Activated naive CD4-positive, alpha-beta T cell treated with anti-CD3 and anti-CD28 coated beads, Interleukin-2, amount 50 U/mL, for 72 hours (primary cell): ENCODE data around the gene PGM1. TPM values are rescaled to one million over a fixed set of nuclear protein-coding genes. Genes with fewer than 3 reads are reported as not detected.

Source experiments
- ATAC-seq, 2 donors: fragments of 150-1000 bp; cut with Tn5 transposase; 2 replicates each; pipeline ENCODE4 v1.10.0; 2021; ENCODE audit warnings: mild to moderate bottlenecking in 2 of 2, moderate library complexity in 2 of 2
- DNase-seq, 2 donors: peaks; one replicate each; pipeline ENCODE4 v3.0.0; 2021 to 2022; ENCODE audit warnings: low spot score in 2 of 2
- H3K27ac Mint-ChIP-seq, 2 donors: one replicate each; pipeline ENCODE4 v1.8.0; 2022; ENCODE audit warnings: mild to moderate bottlenecking in 2 of 2, mixed read lengths in 2 of 2
- H3K36me3 Mint-ChIP-seq, 2 donors: one replicate each; pipeline ENCODE4 v1.8.0; 2022; ENCODE audit warnings: mixed read lengths in 2 of 2
- H3K9me3 Mint-ChIP-seq, 2 donors: one replicate each; pipeline ENCODE4 v1.8.0; 2022; ENCODE audit warnings: mixed read lengths in 2 of 2
- total RNA-seq, 2 donors: library from RNA; stranded (reverse); gene quantifications; one replicate each; pipeline ENCODE4 v1.2.3, GENCODE V29; 2022

The PGM1 gene
- total RNA-seq, 2 donors from 2014 or later = 14.0 to 52.1 TPM

DNA sequence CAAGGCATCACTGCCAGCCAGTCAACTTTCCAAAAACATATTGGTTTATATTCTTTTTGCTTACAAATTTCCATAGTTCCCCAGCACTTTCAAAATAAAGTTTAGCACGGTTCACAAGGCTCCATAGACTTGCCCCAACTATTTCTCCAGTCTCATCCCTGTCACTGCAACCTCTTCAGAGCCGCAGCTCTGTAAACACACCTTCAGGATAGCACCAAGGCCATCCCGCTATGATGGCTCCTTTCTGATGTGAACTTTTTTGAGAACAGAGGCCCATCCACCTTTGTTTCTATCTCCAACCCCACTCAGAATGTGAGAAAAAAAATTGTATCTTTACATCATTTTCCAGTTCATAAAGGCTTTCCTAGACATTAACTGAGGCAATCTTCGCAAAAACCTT, 26.3 kb downstream of the PGM1 start:
- Mint-ChIP-seq H3K36me3 (peaks cover 0 to 5% of the 10 kb centered on the region in 2 donors), H3K27ac (no peak overlapping the region), H3K9me3 (no peaks in the 10 kb centered on the region)
- ATAC-seq (no peak), DNase-seq (no peak)

DNA sequence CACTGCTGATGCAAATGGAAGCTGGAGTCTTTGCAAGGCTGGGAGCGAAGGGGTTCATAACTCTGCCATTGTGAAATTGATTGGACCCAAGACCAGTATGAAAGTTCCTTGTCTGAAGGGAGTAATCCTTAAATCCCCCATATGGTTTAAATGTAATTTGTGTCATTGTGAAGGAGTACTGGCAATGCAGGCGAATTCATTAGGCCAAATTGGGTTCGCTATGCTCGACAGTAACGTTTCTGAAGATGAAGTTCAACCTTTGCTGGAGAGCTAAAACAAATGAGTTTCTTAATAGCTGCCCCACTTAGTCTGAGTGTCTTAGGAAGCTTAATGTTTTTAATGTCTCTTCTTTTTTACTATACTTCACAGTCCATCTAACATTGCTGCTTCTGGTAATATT, 27.5 kb downstream of the PGM1 start:
- Mint-ChIP-seq H3K9me3 (no peaks in the 10 kb centered on the region), H3K36me3 (peaks cover 0 to 5% of the 10 kb centered on the region in 2 donors), H3K27ac (no peak overlapping the region)
- DNase-seq = no peak
- ATAC-seq = no peak

- DNase-seq = no peak
- no peak for ATAC-seq
These were observed 27.9 kb downstream of the PGM1 start for GRCh38 chr1:63621075-63621474.

GRCh38 chr1:63621698-63622097, 28.5 kb downstream of the PGM1 start:
- H3K36me3 Mint-ChIP-seq = peaks cover 0 to 5% of the 10 kb centered on the region in 2 donors

More at GRCh38 chr1:63621075-63621474, 27.9 kb downstream of the PGM1 start:
- peaks cover 0 to 5% of the 10 kb centered on the region in 2 donors for H3K36me3 Mint-ChIP-seq
- H3K9me3 Mint-ChIP-seq = no peaks in the 10 kb centered on the region
- H3K27ac Mint-ChIP-seq = no peak overlapping the region

DNA sequence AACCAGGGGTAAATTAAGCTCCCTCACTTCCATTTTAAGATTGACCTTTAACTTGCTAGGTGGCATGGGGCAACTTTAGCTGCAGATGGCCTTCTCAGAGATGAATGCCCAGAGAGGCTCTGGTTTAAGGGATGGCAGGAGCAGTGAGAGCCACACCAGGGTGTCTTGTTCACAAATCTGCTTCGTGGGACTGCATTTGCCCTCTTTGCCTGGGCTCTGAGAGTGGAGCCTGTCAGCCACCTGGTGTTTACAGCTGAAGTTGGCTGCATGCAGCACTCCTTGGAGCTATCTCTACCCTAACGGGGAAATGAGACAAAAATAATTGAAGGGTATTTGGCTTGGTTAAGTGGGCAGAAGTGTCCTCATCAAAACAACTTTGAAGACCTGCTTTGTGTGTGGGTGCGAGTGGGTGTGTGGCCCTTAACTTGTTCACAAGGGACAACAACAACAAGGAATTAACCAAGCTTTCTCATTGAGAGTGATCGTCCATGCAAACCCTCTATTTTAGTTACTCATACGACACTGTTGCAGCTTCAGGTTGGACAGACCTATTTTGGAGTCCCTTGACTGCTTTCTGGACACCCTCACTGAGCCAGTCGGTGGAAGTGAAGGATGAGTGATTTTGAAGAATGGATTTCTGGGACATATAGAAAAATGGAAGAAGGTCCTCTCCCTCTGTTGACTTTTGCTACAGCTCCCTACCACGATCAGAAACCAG, 29.8 kb downstream of the PGM1 start:
- DNase-seq = no peak
- Mint-ChIP-seq H3K27ac (no peak overlapping the region), H3K36me3 (peaks cover 0 to 5% of the 10 kb centered on the region in 2 donors), H3K9me3 (no peaks in the 10 kb centered on the region)
- no peak for ATAC-seq

More at GRCh38 chr1:63621698-63622097, 28.5 kb downstream of the PGM1 start:
- H3K9me3 Mint-ChIP-seq = no peaks in the 10 kb centered on the region
- DNase-seq (no peak), ATAC-seq (no peak)
- no peak overlapping the region for H3K27ac Mint-ChIP-seq

DNA sequence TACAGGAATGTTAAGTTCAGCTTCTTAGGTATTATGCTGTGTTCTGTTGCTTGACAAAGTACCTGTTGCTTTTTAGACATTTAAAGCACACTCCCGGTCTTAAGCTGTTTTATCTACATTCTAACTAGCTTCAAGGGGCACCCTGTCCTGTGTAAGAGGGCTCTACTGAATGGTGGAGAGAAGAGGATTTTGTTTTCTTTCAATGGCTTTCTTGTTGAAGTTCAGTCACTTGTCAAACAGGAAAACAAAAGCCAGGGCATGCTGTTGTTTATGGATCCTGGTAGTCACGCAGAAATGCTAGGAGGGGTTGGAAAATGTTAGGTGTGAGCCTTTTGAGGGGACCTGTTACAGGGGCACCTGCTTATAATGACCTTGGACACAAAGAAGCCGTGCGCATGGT, 30.7 kb downstream of the PGM1 start:
- peaks cover 0 to 5% of the 10 kb centered on the region in 2 donors for H3K36me3 Mint-ChIP-seq
- DNase-seq (no peak), ATAC-seq (no peak)
- no peak overlapping the region for H3K27ac Mint-ChIP-seq
- H3K9me3 Mint-ChIP-seq = no peaks in the 10 kb centered on the region

GRCh38 chr1:63624911-63625310, 31.7 kb downstream of the PGM1 start:
- ATAC-seq = no peak
- Mint-ChIP-seq H3K36me3 (peaks cover 0 to 5% of the 10 kb centered on the region in 2 donors), H3K27ac (no peak overlapping the region), H3K9me3 (no peaks in the 10 kb centered on the region)
- DNase-seq = no peak

- ATAC-seq (no peak), DNase-seq (no peak)
- Mint-ChIP-seq H3K27ac (no peak overlapping the region), H3K36me3 (peaks cover 0 to under 1% of the 10 kb centered on the region in 2 donors), H3K9me3 (no peaks in the 10 kb centered on the region)
These were observed 33.0 kb downstream of the PGM1 start for GRCh38 chr1:63626222-63626621.

DNA sequence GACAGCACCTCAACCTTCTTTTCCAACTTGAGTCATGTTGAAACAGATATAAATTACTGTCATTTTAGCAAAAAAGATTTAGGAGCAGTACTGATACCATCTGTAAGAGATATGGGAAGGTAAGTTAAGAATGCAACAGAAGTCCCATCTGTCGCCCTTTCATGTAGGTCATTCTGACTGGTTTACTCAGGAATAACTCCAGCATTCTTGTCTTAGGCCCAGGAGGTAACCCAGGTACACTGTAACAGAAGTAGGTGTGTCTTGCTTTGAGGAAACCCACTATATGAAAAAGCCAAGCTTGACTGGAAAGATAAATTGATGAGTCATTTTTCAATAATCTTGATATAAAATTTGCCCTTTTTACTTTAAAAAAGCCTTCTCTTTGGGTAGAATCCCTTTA, 35.4 kb downstream of the PGM1 start:
- no peak for ATAC-seq
- no peak for DNase-seq
- peaks cover 8 to 9% of the 10 kb centered on the region in 2 donors for H3K36me3 Mint-ChIP-seq
- H3K27ac Mint-ChIP-seq = peak overlapping the region in 1 of 2 donors; percentile 19
- H3K9me3 Mint-ChIP-seq = no peaks in the 10 kb centered on the region

DNA sequence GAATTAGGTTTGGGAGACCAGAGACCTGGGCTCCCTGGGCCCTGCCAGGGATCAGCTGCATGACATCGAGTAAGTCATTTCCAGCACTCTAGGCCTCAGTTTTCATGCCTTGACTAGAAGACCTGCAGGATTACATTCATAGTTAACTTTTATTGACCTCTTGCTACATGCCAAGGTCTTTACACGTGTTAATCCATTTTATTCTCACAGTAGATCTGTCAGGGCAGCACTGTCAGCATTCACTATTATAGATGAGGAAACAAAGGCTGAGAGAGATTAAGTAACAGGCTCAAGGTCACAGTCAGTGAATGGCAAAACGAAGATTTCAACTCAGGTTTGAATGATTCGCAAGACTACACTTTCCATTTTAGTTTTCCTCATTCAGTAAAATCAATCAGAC, 37.0 kb downstream of the PGM1 start:
- ATAC-seq (no peak), DNase-seq (no peak)
- H3K9me3 Mint-ChIP-seq = no peaks in the 10 kb centered on the region
- peaks cover 8 to 16% of the 10 kb centered on the region in 2 donors for H3K36me3 Mint-ChIP-seq
- H3K27ac Mint-ChIP-seq = no peak overlapping the region

- peaks cover 8 to 16% of the 10 kb centered on the region in 2 donors for H3K36me3 Mint-ChIP-seq
- H3K27ac Mint-ChIP-seq = no peak overlapping the region
These were observed 37.5 kb downstream of the PGM1 start for GRCh38 chr1:63630666-63631065.

GRCh38 chr1:63632110-63632509, 38.9 kb downstream of the PGM1 start:
- no peaks in the 10 kb centered on the region for H3K9me3 Mint-ChIP-seq
- peak overlapping the region in 1 of 2 donors; percentile 22 for H3K27ac Mint-ChIP-seq
- peaks cover 16 to 23% of the 10 kb centered on the region in 2 donors for H3K36me3 Mint-ChIP-seq
- DNase-seq = no peak
- peak; percentile 24 to 55 for ATAC-seq

More at GRCh38 chr1:63630666-63631065, 37.5 kb downstream of the PGM1 start:
- ATAC-seq = no peak
- no peak for DNase-seq
- H3K9me3 Mint-ChIP-seq = no peaks in the 10 kb centered on the region

DNA sequence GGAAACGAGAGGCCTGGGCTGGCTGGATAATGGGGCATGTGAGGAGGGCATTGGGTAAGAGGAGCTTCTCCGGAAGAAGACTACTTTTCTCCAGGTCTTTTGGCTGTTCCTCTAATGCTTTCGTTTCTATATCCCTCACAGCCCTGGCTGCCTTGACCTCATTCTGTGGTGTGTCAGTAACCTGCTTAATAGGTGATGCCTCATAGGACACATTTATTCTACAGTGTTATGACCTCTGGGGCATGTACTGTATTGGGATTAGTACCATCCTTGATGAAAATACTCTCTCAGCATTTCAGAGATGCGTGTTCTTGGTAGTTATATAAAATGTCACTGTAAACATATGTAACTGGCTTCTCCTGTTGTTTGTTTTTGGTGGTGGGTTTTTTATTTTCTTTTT, 40.1 kb downstream of the PGM1 start:
- no peak for ATAC-seq
- Mint-ChIP-seq H3K9me3 (no peaks in the 10 kb centered on the region), H3K27ac (no peak overlapping the region), H3K36me3 (peaks cover 26 to 34% of the 10 kb centered on the region in 2 donors)
- DNase-seq = no peak

DNA sequence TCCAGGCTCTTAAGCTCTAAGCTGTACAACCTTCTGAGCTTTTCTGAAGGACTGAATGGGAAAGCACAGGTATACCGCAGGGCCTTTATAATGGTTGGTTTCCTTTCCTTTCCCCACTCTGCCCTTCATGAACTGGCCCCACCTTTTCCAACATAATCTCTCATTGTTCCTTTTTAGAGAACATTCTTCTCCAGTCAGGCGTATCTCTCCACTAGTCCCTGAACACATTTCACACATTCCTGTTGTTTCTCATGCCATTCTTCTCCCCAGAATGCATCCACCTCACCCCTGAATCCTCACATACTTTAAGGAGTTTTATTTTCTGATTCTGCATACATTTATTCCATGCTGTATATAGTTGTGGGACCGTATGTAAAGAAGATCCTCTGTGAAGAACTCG, 41.3 kb downstream of the PGM1 start:
- no peak for DNase-seq
- ATAC-seq = no peak
- Mint-ChIP-seq H3K36me3 (peaks cover 34 to 41% of the 10 kb centered on the region in 2 donors), H3K9me3 (no peaks in the 10 kb centered on the region), H3K27ac (peak overlapping the region in 1 of 2 donors; percentile 25)

GRCh38 chr1:63635681-63636080, 42.5 kb downstream of the PGM1 start:
- no peak overlapping the region for H3K27ac Mint-ChIP-seq
- no peaks in the 10 kb centered on the region for H3K9me3 Mint-ChIP-seq
- peaks cover 36 to 41% of the 10 kb centered on the region in 2 donors for H3K36me3 Mint-ChIP-seq
- ATAC-seq = no peak
- DNase-seq = no peak

DNA sequence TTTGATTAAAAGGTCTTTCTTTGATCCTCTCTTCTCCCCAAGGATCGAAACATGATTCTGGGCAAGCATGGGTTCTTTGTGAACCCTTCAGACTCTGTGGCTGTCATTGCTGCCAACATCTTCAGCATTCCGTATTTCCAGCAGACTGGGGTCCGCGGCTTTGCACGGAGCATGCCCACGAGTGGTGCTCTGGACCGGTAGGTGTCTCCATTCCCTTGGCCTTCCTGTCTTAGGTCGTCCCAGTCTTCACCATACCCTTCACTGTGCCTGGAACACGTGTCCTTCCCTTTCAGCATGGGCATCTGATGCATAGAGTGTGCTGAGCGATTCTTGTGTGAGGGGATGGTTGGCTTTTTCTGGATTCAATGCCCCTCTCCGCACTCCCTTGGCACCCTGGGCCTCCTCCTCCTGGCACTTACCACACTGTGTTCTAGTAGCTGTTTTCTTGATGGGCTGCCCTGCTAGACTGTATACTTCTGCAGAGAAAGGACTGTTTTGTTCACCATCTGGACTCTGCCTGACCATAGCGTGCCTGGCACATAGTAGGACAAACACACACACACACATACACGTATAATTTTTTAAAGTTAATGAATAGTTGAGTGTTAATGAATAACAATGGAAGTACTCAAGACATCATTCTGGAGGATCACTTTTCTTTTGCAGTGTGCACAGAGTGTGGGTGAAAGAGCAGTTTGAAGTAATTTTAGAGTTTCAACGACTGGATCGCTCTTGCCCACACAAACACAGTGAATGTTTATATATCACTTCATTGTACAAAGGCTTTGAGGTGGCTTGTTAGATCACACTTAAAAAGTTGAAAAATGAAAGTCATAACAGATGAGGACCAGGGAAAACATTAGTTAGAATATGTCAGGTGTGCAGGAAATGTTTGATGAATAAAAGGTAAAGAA, 43.2 kb downstream of the PGM1 start:
- Mint-ChIP-seq H3K9me3 (no peaks in the 10 kb centered on the region), H3K27ac (no peak overlapping the region), H3K36me3 (peaks cover 34 to 39% of the 10 kb centered on the region in 2 donors)
- DNase-seq (no peak), ATAC-seq (no peak)

GRCh38 chr1:63638471-63638870, 45.3 kb downstream of the PGM1 start:
- ATAC-seq (no peak), DNase-seq (no peak)
- Mint-ChIP-seq H3K27ac (no peak overlapping the region), H3K9me3 (no peaks in the 10 kb centered on the region), H3K36me3 (peaks cover 29 to 33% of the 10 kb centered on the region in 2 donors)
